Stomach (tissue), 9 donors: ENCODE data around the gene VAMP8. TPM values are rescaled to one million over a fixed set of nuclear protein-coding genes. Genes with fewer than 3 reads are reported as not detected.

Source experiments
- DNase-seq, 2 donors: peaks; one replicate each; pipeline versions ENCODE4 v3.0.0 to v3.0.0-alpha.2; 2013 to 2019
- H3K27ac ChIP-seq, 5 donors: fragments of 200-600 bp in 4 of 5; sonication (generic) in 4 of 5; one replicate each; pipeline ENCODE4 v1.5.1; 2013 to 2019; ENCODE audit warnings: mild to moderate bottlenecking in 1 of 5, moderate library complexity in 1 of 5
- H3K27me3 ChIP-seq, 3 donors: fragments of 200-600 bp; sonication (generic); one replicate each; pipeline ENCODE4 v1.5.1; 2017 to 2019; ENCODE audit warnings: mixed run types in 1 of 3
- H3K36me3 ChIP-seq, 4 donors: fragments of 200-600 bp; sonication (generic); 1 replicate in 3 of 4; 2 replicates in 1 of 4; pipeline ENCODE4 v1.5.1; 2016 to 2019
- H3K4me1 ChIP-seq, 4 donors: fragments of 200-600 bp; sonication (generic); one replicate each; pipeline ENCODE4 v1.5.1; 2016 to 2019
- H3K4me3 ChIP-seq, 4 donors: fragments of 200-600 bp; sonication (generic) in 3 of 4; one replicate each; pipeline ENCODE4 v1.5.1; 2016 to 2019; ENCODE audit warnings: mild to moderate bottlenecking in 1 of 4
- H3K9me3 ChIP-seq, 4 donors: fragments of 200-600 bp; sonication (generic); one replicate each; pipeline ENCODE4 v1.5.1; 2016 to 2019
- CTCF ChIP-seq, 7 experiments: fragments of 450-650 bp in 4 of 7; fragments of 200-600 bp in 3 of 7; sonication (generic) in 3 of 7; IDR thresholded peaks; one replicate each; pipeline ENCODE4 v1.5.1; 2016 to 2019; ENCODE audit warnings: antibody characterized with exemption in 7 of 7, control low read depth in 2 of 7, mild to moderate bottlenecking in 1 of 7
- EP300 ChIP-seq: sonication (generic); formaldehyde crosslinking; IDR thresholded peaks from one replicate; pipeline ENCODE4 v1.6.1; 2017; ENCODE audit warnings: antibody characterized with exemption
- POLR2A ChIP-seq, 4 donors: fragments of 450-650 bp; IDR thresholded peaks; one replicate each; pipeline ENCODE4 v1.6.1; 2016; ENCODE audit warnings: antibody characterized with exemption in 4 of 4, control low read depth in 2 of 4, mild to moderate bottlenecking in 1 of 4, moderate library complexity in 1 of 4
- POLR2AphosphoS5 ChIP-seq, 3 donors: sonication (generic); formaldehyde crosslinking; IDR thresholded peaks; one replicate each; pipeline ENCODE4 v1.6.1; 2016; ENCODE audit warnings: antibody characterized with exemption in 3 of 3
- WGBS, 5 donors: extraction: QIAGEN DNeasy Blood & Tissue Kit in 3 of 5; methylation state at CpG; one replicate each; pipeline versions ENCODE4 v1.1.5 to v1.1.7; 2013 to 2018; 5-methylcytosine and 5-hydroxymethylcytosine counted together
- intact Hi-C: fragments of 100-400 bp; cut with DNase I; formaldehyde crosslinking; loops from one replicate; pipeline ENCODE4 v1.15.1; 2023; ENCODE audit warnings: low total_unique reads
- polyA plus RNA-seq, 3 donors: library from polyadenylated mRNA; stranded (reverse); fragments of 200-250 nt; gene quantifications; one replicate each; pipeline ENCODE4 v1.2.3, GENCODE V29; 2013
- total RNA-seq, 5 donors: library from RNA; depleted of rRNA; stranded (reverse); fragments of >200 nt; gene quantifications; one replicate each; pipeline versions ENCODE4 v1.1.0 to v1.2.3, GENCODE V29; 2014 to 2016
- donor health status: healthy with polysubstance abuse.
- donor health status: Bipolar disorder and iron deficiency.
- donor health status: healthy.

The VAMP8 gene
- total and polyA plus RNA-seq, 8 donors: 2.2 to 568 (median 191) TPM; not detected in 1

GRCh38 chr2:85529809-85530208 lies 47.6 kb upstream of the VAMP8 start:
- H3K27ac ChIP-seq: no peak overlapping the region
- TF ChIP-seq POLR2A (IDR thresholded peaks at IDR 0.05): no peak
- 93 to 100% (median 96%) methylated on average over 1 of the region's 1 CpG for WGBS, 5 donors
- intact Hi-C loops: no loop called here
- no peak for DNase-seq
- no peaks in the 10 kb centered on the region for H3K9me3 ChIP-seq
- H3K4me3 ChIP-seq: no peak overlapping the region
- H3K4me1 ChIP-seq: peaks cover 4 to 21% (median 11%) of the 10 kb centered on the region in 4 donors
- no peaks in the 10 kb centered on the region for H3K36me3 ChIP-seq
- no peaks in the 10 kb centered on the region for H3K27me3 ChIP-seq

- DNase-seq: no peak
- no peaks in the 10 kb centered on the region for H3K9me3 ChIP-seq
- no peaks in the 10 kb centered on the region for H3K36me3 ChIP-seq
- H3K27ac ChIP-seq: no peak overlapping the region
- H3K27me3 ChIP-seq: no peaks in the 10 kb centered on the region
- WGBS, 5 donors: 45 to 100% (median 73%) methylated on average over 2 of the region's 2 CpGs
- H3K4me1 ChIP-seq: peaks cover 0 to 19% (median 14%) of the 10 kb centered on the region in 4 donors
- intact Hi-C loops: no loop called here
- no peak overlapping the region for H3K4me3 ChIP-seq
- TF ChIP-seq POLR2AphosphoS5 (IDR thresholded peaks at IDR 0.05): no peak
- no peak for TF ChIP-seq CTCF (IDR thresholded peaks at IDR 0.05)
- TF ChIP-seq EP300: no peak
- TF ChIP-seq POLR2A (IDR thresholded peaks at IDR 0.05): no peak
These were observed 45.8 kb upstream of the VAMP8 start for GRCh38 chr2:85531589-85531988.

- intact Hi-C loops: no loop called here
- no peaks in the 10 kb centered on the region for H3K27me3 ChIP-seq
- TF ChIP-seq EP300 (no peak), CTCF (IDR thresholded peaks at IDR 0.05) (no peak), POLR2A (IDR thresholded peaks at IDR 0.05) (no peak), POLR2AphosphoS5 (IDR thresholded peaks at IDR 0.05) (no peak)
- no peaks in the 10 kb centered on the region for H3K36me3 ChIP-seq
- H3K4me3 ChIP-seq: no peak overlapping the region
- no peak for DNase-seq
- peak overlapping the region in 1 of 5 donors; percentile 16 for H3K27ac ChIP-seq
- no peaks in the 10 kb centered on the region for H3K9me3 ChIP-seq
- 69 to 78% (median 76%) methylated on average over 3 of the region's 3 CpGs for WGBS, 5 donors
- peaks cover 8 to 32% (median 23%) of the 10 kb centered on the region in 4 donors for H3K4me1 ChIP-seq
These were observed 43.3 kb upstream of the VAMP8 start for GRCh38 chr2:85534099-85534498.

GRCh38 chr2:85534881-85535280 lies 42.5 kb upstream of the VAMP8 start:
- TF ChIP-seq CTCF (IDR thresholded peaks at IDR 0.05): no peak
- TF ChIP-seq EP300: no peak
- no peak for TF ChIP-seq POLR2AphosphoS5 (IDR thresholded peaks at IDR 0.05)
- no peak for TF ChIP-seq POLR2A (IDR thresholded peaks at IDR 0.05)
- H3K36me3 ChIP-seq: no peaks in the 10 kb centered on the region
- no peaks in the 10 kb centered on the region for H3K9me3 ChIP-seq
- no peak for DNase-seq
- H3K27ac ChIP-seq: peak overlapping the region in 2 of 5 donors; percentile 99 to 100
- H3K27me3 ChIP-seq: no peaks in the 10 kb centered on the region
- no peak overlapping the region for H3K4me3 ChIP-seq
- WGBS, 5 donors: 68 to 75% (median 71%) methylated on average over 3 of the region's 3 CpGs
- H3K4me1 ChIP-seq: peaks cover 8 to 32% (median 23%) of the 10 kb centered on the region in 4 donors
- intact Hi-C loops: no loop called here

- Histone ChIP-seq H3K4me1 (peaks cover 14 to 37% (median 30%) of the 10 kb centered on the region in 4 donors), H3K9me3 (no peaks in the 10 kb centered on the region), H3K4me3 (no peak overlapping the region), H3K36me3 (peaks cover 1 to 12% (median 8%) of the 10 kb centered on the region in 4 donors), H3K27me3 (no peaks in the 10 kb centered on the region), H3K27ac (peak overlapping the region in 4 of 5 donors; percentile 97 to 100 (median 99))
- 54 to 83% (median 79%) methylated on average over 3 of the region's 3 CpGs for WGBS, 5 donors
- intact Hi-C loops: no loop called here
- TF ChIP-seq POLR2A (IDR thresholded peaks at IDR 0.05): no peak
- no peak for TF ChIP-seq EP300
- DNase-seq: peak in 1 of 2 donors; percentile 35
These were observed 40.9 kb upstream of the VAMP8 start for GRCh38 chr2:85536479-85536878.
